Right hindlimb (tissue), 1 donor: Measurements from ENCODE around the gene JMJD6.
"Not testable (repeated sequence)": the region's sequence is repeated elsewhere in the genome, so short reads cannot be mapped to it uniquely, and the experiment has no call there.

ENCODE experiments used
- DNase-seq: peaks from one replicate; pipeline ENCODE4 v3.0.0-alpha.2; 2018

The JMJD6 gene

DNA sequence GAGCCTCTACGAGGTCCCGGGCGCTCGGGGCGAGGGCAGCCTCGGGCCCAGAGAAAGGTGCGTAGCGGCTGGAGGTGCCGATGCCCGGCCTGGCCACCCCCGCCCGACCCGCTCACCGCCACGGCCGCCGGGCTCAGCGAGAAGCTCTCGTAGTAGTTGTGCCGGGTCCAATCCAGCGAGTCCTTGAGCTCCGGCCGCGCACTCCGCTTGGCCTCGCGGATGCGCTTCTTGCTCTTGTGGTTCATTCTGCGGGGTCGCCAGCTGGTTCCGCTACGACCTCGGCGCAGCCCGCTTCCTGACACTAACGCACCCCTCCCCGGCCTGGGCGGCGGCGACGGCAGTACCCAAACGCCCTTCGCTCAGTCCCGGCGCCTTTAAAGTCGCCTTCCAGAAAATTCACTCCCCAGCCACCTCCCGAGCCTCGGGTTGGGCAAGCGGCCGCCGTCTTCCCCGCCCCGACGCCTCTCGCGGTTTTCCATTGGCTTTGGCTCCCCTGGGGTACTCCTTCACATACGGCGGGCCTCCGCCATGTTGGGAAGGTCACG, at the start of gene JMJD6:
Gene JMJD6 (minus strand): TSS at position 376 of the 545 bp plus-strand sequence. CDS start 131 bp downstream, at position 245.
- DNase-seq: peak; percentile 99

DNA sequence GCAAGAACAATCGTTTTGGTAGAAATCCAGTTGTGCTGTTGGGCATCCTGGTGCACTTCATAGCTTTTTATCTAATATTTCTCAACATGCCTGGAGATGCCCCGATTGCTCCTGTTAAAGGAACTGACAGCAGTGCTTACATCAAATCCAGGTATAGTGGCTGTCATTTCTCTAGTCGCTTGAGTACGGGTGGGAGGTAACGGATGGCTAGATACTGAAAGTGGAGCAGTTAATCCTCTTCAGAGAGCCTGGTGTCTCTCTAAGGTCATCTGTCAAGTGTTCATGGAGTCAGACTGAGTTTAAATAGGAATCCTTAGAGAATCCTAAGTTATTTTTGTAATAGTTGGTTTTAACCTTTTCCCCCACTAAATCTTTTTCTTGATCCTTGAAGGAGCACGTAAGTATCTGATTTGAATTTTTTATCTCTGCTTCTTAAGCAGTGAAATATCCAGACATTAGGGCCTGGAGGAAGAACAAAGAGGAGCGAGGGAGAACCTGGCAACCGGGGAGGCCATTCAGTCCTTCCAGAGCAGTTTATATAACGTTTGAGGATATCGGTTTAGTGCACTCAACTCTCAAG, 48.7 kb upstream of the JMJD6 start:
- no peak for DNase-seq

DNA sequence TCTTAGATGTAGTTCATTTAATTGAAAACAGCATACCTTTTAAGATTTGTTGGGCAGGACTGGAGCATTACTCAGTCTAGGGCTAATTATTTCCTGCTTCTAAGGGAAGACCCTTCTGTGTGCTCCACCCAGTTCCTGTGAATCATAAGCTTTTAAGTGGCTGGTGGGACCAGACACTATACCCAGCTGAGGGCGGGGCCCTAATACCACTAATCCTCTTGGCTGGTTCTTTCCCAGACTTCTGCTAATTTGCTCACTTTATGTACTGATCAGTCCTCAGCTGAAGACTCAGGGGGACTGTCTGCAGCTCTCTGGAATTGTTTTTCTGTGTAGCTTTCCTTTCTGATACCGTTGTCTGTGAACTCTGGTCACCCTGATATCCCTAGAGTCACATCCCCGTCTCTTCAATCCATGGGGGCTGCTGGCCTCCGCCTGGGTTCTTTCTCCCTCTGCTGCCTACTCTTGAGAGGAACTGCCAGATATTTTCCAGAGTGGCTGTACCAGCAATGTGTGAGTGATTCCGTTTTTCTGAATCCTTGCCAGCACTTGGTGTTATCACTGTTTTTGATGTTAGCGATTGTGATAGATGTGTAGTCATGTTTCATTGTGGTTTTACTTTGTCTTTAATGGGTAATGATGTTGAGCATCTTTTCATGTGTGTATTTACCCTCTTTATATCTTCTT, 46.6 kb upstream of the JMJD6 start:
- DNase-seq: peak; percentile 29

DNA sequence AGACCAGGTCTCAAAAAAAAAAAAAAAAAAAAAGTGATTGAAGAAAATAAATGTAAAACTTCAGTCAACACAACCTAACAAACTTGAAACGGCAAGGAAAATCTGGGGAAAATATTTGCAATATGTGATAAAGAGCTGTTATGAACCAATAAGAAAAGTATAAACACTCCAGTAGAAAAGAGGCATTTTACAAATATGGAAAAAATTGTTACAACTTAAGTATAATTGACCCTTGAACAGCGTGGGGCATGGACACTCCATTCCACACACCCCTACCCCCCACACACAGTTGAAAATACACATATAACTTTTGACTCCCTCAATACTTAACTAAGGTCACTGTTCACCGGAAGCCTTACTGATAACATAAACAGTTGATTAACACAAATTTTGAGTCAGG, 32.2 kb upstream of the JMJD6 start:
- no peak for DNase-seq

DNA sequence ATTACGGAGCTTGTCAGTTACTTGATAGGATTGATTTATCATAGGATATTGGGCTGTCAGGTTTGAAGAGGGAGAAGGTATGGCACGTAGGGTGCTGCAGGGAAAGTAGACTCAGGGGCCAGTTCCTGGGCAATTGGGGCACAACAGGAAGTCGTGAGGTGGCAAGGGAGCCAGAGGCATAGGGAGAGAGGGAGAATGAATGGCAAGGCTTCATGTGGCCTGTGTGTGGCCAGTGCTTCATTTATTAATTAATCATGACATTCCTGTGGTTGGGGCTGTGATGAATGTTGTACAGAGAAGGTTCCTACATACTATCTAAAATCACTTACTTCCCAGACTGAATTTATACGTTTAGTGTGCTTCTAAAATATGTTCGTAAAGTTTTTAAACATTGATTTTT, 30.9 kb upstream of the JMJD6 start:
- DNase-seq: no peak

DNA sequence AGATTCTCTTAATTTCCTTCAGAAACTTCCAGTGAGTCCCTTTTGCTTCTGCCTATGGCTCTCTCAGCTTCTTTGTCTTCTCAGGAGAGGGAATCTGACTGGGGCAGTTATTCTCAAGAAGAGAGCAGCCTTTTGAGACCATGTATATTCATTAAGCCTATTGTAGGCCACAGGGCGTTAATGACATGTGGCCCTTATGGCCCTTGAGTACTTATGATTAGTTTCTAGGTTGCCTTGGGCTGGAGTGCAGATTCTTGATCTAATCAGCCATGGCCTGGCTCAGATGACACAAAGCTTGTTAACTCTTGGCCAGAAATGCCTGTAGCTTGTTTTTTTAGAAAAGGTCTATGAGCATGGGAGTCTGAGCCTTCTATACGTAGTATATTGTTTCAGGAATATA, 28.9 kb upstream of the JMJD6 start:
- no peak for DNase-seq

DNA sequence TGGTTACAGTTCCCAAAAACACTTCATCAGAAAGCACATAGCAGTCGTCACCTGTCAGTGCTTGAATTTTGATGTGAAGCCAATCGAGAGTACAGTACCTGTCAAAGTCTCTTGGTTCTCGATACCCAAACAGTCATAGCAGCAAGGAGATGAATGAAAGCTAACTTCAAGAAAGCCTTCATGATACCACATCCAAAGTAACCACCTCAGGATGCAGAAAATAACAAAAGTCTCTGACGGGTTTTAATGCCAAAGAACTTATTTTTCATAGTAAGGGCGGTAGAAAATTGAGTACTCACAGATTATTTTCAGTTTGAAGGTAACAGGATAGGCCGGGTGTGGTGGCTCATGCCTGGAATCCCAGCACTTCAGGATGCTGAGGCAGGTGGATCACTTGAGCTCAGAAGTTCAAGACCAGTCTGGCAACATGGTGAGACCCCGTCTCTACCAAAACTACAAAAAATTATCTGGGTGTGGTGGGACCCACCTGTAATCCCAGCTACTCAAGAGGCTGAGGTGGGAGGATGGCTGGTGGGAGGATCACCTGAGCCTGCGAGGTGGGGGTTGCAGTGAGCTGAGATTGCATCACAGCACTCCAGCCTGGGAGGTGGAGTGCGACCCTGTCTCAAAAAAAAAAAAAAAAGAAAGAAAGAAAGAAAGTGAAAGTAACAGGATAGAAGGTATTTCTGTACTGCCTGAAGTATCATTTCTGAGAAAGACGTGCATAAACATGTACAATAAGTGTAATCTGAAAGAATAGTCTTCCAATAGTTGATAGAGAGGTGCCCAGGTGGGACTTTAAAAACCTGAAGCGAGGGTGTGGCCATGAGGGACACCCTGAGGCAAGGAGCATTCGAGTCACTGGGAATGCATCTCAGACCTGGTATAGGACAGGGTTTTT, 26.9 kb upstream of the JMJD6 start:
- DNase-seq: no peak

DNA sequence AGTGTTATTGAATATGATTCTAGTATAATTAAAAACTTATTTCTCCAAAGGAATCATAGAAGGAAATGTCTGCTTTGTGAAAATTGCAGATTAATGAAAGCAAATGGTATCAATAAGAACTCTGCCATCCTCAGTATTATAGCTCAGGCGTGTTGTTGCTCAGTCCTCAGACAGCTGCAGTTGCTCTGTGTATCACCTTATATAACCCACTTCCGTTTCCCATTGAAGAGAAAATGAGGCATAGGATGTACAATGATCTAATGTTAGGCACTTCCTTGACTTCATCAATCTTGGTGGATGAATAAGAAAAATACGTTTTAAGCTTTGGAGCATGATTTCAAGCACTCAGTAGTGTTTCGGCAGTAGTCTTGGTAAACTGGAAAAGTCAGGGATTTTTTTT, 25.6 kb upstream of the JMJD6 start:
- DNase-seq: no peak

DNA sequence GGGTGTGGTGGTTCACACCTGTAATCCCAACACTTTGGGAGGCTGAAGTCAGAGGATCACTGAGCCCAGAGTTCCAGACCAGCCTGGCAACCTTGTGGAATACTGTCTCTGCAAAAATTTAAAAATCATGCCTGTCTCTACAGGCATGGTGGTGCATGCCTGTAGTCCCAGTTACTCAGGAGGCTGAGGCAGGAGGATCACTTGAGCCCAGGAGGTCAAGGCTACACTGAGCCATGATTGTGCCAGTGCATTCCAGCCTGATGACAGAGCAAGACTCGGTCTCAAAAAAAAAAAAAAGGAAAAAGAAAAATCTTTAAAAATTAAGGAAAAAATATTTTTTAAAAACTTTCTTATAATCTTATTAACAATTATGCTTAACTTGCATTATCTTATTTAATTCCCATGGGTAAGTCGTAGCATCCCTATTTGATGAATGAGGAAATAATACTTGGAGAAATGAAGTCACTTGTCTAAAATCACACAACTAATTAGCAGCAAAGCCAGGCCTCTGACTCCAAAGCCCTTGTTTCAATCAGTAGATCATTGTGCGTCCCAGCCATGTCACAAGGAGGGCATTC, 25.1 kb upstream of the JMJD6 start:
- DNase-seq: no peak

DNA sequence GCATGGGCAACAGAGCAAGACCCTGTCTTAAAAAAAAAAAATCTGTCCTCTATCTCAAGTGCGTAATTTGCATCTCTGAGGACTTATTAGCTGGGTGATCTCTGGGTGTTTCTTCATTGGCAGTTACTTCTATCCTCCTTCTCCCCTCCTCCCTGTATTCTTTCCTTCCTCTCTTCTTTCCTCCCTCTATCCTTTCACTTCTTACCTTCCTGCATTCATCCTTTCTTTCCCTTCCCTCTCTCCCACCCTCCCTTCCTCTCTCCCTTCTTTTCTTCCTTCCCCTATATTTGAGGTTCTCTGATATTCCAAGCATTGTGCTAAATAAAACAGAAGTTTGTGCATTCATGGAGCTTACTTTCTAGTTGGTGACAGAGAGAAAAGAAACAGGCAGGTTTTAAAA, 22.3 kb upstream of the JMJD6 start:
- DNase-seq: no peak

DNA sequence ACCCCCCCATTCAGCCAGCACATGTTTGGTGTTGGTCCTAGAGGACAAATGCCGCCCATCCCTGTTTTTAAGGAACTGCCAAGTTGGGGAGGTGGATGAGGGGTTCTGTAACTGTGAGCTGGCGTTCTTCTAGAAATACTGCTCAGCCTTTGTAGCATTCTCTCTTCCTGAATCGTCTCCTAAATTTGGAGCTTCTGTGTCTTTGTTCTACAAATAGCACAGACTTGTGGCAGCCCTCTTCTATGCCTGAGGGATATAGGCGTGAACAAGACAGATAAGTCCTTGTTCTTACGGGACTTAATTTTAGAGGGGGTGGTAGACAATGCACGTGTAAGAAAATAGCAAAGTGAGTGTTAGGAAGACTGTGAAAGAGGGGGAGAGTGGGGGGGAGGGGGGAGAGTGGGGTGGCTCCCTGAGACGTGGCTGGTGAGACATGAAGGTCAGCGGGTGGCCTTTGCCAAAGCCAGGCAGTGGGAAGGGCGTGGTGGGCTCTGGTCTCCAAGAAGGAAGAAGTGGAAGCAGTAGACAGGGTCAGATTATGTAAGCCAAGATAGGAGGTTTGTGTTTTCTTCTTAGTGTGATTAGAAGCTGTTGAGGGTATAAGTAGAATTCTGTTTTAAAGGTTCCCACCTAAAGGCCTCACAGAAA, 21.4 kb upstream of the JMJD6 start:
- DNase-seq: no peak

DNA sequence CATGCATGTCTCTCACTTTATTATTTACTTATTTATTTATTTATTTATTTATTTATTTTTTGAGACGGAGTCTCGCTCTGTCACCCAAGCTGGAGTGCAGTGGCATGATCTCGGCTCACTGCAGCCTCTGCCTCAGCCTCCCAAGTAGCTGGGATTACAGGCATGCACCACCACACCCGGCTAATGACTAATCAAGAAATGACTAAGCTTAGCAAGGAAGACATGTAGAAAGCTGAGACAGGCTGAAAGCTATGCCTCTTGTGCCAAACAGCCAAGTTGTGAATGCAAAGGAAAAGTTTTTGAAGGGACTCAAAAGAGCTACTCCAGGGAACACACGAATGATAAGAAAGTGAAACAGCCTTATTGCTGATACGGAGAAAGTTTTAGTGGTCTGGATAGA, 19.4 kb upstream of the JMJD6 start:
- not testable (repeated sequence) for DNase-seq

DNA sequence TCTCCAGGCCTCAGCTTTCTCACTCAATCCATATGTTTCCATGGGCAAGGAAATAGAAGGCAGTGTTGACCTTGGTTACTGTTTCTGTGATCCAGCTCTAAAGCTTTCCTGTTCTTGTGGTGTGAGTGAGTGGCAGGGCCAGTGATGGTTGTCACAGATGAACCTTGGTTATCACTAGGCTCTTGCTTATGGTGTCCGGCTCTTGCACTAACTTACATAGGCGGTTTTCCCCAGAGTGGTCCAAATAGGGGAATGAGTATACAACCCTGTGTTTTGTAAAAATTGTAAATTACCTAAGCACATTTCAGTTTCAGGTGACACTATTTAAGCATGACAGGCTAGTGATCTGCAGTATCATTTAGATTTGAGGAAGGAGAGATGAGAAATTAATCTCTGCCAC, 18.3 kb upstream of the JMJD6 start:
- DNase-seq: no peak

DNA sequence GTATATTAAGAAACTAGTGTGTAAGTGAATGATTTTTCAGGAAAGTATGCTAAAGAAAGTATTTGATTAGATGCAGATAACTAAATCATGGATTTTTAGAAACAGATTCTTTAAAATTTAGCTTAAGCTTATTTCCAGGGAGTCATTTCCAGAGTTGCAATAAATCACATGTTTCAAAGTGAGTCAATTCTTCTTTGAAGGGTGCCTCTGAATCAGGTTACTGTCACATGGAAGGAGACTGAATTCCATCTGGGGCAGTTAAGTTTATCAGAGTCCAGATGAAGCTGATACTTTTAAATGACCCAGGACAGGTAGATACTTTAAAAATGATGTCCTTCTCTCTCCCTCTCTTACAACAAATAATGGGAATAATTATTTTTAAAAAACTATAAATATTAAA, 16.6 kb upstream of the JMJD6 start:
- DNase-seq: no peak

DNA sequence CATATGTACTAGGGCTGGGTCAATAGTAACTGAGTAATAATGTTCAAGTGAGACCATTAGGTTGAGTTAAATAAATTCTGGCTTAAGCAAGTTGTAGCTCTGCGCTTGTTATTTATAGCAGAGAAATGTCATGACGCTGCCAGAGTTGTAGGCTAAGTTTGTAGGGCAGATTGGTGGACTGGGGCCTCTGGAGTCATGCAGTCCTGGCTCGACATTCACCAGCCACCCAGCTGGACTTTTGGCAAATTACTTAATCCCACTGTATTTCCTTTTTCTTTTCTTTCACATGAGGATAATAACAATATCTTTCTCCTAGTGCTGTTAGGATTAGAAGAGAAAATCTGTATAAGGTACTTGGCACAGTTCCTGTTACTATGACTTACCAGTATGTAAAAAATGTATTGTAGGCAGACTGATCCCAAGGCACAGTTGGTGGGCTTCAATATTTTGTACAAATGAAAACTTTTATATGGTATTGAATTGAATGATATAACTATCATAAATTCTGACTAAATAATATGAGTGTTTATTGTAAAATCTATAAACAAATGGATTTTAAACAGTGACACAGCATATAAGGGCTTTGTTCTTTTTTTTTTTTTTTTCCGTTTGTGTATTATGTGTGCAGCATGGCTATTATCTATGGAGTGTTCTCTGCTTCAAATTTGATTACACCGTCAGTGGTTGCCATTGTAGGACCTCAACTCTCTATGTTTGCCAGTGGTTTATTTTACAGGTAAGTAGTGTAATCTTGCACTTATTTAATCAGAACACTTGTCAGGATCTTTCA, 14.1 kb upstream of the JMJD6 start:
- DNase-seq: peak; percentile 41

DNA sequence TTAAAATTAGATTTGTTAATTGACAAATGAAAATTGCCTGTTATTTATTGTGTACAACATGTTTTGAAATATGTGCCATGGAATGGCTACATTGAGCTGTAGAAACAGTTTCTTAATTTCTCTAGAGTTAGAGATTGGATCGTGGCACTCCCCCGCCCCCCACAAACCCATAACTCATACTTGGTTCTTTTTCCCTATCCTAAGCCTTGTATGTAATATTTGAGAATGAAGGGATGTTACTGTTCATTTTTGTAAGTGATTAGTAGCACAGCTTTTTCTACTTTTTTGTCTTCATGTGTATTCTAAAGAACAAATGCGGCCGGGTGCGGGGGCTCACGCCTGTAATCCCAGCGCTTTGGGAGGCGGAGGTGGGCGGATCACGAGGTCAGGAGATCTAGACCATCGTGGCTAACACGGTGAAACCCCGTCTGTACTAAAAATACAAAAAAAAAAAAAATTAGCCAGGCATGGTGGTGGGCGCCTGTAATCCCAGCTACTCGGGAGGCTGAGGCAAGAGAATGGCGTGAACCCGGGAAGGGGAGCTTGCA, 13.2 kb upstream of the JMJD6 start:
- not testable (repeated sequence) for DNase-seq

DNA sequence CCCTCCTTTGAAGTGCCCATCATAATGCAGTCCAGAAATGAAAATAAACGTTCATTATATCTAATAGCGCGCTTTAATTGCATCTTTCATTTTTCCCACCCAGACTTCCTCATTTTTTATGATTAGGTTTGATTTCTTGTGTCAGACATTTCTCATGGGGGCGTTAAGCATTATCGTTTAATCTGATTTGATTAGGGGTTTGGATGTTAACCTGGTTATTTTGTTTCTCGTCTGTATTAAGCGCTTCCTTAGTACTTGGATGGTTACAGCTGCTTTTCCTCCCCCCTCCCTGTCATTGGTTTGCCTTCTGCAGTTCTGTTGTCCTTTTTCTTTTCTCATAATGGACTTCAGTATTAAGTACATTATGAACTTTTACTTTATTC, 12.1 kb upstream of the JMJD6 start:
- DNase-seq: no peak

DNA sequence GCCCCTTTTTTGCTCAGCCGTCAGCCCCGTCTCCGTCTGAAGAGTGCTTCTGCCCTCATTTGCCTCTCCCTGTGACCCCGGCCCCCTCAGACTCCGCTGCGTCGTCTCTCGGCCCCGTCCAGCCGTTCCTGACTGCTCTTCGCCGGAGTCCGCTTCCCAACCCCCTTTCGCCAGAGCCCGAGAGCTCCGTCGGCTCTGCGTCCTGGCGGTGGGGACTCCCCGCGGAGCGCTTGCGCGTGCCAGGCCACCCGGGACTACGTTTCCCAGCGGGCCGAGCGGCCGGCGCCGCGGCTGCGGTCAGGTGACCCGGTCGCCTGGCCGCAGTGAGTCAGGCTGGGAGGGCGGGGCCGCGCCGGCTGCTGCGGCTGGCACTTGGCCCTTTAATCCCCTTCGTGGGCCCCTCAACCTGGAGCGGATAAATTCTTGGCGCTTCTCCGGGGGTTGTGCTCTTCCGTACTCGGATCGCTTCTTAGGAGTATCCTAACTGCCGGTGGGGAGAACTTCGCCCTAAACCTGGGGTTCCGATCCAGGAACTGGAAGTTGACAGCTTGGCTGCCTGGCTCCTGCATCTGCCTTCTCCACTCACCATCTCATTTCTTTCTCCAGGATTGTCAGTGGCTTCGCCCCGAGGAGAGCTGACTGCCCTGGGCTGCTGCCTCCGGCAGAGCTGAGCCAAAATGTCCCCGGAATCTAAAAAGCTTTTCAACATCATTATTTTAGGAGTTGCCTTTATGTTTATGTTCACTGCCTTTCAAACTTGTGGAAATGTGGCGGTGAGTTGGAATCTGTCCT, 11.5 kb upstream of the JMJD6 start, which contains the start of gene MFSD11:
Gene MFSD11 (plus strand): TSS at position 444 of the 792 bp plus-strand sequence. CDS start 234 bp downstream, at position 678.
- peak; percentile 97 for DNase-seq

DNA sequence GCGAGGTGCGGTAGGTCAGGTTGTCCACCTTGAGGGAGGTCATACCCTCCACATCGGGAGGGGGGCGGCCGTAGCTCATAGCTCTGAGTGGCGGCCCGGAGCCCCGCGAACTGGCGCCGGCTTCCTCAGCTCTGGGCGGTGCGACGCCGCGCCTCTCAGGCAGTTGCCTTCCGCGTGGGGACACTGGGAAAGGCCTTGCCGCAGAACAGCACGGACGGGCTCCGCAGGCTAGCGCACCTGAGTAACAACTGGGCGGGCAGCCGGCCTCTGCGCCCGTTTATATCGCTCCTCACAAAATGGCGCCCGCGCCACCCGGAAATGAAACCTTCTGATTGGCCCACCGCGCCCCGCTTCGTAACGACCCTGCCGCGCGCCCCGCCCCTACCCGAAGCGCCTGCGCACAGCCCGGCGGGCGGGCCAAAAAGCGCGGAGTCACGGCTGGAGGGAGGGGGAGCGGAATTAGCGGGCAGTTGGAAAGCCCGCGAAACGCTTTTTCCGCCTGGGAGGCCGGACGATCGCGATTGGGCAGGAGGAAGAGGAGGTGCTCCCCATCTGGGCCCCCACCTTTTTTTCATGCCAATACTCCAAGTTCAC, 10.8 kb upstream of the JMJD6 start, which contains the start of gene SRSF2:
Gene SRSF2 (minus strand): TSS at position 250 of the 594 bp plus-strand sequence. CDS start 171 bp downstream, at position 79.
- DNase-seq: peak; percentile 99
